HepG2 (cell line): ENCODE measurements around the gene IYD. TPM values are rescaled to one million over a fixed set of nuclear protein-coding genes. Genes with fewer than 3 reads are reported as not detected.

Experiments
- ATAC-seq: fragments of 200-7000 bp; cut with Tn5 transposase; 3 replicates; pipeline ENCODE4 v1.9.1; 2020; ENCODE audit warnings: mild to moderate bottlenecking, moderate library complexity
- BruUV-seq: library from RNA; stranded (reverse); fragments of 400-500 nt; replicated peaks from 2 replicates; lab custom pipeline; 2021; lab: Mats Ljungman, UMichigan
- CTCF ChIA-PET: fragments of 300-600 bp; formaldehyde crosslinking; extraction: SDS; loops from one replicate; lab custom pipeline; 2021; ENCODE audit warnings: low total read pairs, inconsistent platforms, low intra/inter-chr PET ratio; lab: Yijun Ruan, JAX
- POLR2A ChIA-PET: fragments of 350-600 bp; sonication (Branson Sonifier 250); formaldehyde crosslinking; loops from one replicate; lab custom pipeline; 2020; ENCODE audit warnings: antibody characterized with exemption, inconsistent platforms; lab: Yijun Ruan, JAX
- DNase-seq: peaks from one replicate; pipeline ENCODE4 v3.0.0-alpha.2; 2015; ENCODE audit warnings: low spot score
- FAIRE-seq: peaks from 3 replicates; lab custom pipeline; 2011; peaks lifted over from hg19 to GRCh38; lab: Jason Lieb, UNC
- H2AFZ ChIP-seq: one replicate; pipeline ENCODE4 v1.6.1; 2011; ENCODE audit warnings: low read length, inconsistent platforms
- H3K27ac ChIP-seq: fragments of 300-600 bp; 3 replicates; pipeline ENCODE4 v1.8.0; 2011; ENCODE audit warnings: mixed run types, mild to moderate bottlenecking, mixed read lengths, low read length, inconsistent platforms; ENCODE audit not compliant: insufficient read depth; ENCODE audit errors: extremely low read length
- H3K27me3 ChIP-seq, 2 experiments: fragments of 200-600 bp in 1 of 2; 2 replicates in 1 of 2; 3 replicates in 1 of 2; pipeline versions ENCODE4 v1.6.0 to v1.8.0; 2011; ENCODE audit warnings: low read length in 2 of 2, mild to moderate bottlenecking in 2 of 2, moderate library complexity in 2 of 2, inconsistent platforms in 1 of 2; ENCODE audit not compliant: insufficient read depth in 2 of 2, control insufficient read depth in 1 of 2
- H3K36me3 ChIP-seq, 2 experiments: fragments of 200-600 bp in 1 of 2; replicated peaks in 1 of 2; 2 replicates in 1 of 2; 3 replicates in 1 of 2; pipeline versions ENCODE4 v1.5.1 to v1.8.0; 2011; ENCODE audit warnings: low read length in 2 of 2, inconsistent platforms in 1 of 2; ENCODE audit not compliant: insufficient read depth in 2 of 2, control insufficient read depth in 1 of 2
- H3K4me1 ChIP-seq: 2 replicates; pipeline ENCODE4 v1.5.1; 2012; ENCODE audit warnings: low read length, inconsistent platforms; ENCODE audit not compliant: insufficient read depth
- H3K4me2 ChIP-seq: 2 replicates; pipeline ENCODE4 v1.6.0; 2011; ENCODE audit warnings: low read depth, low read length, inconsistent platforms
- H3K4me3 ChIP-seq, 3 experiments: fragments of 200-600 bp in 1 of 3; sonication (generic), shearing (Covaris generic) in 1 of 3; replicated peaks in 1 of 3; 2 replicates each; pipeline ENCODE4 v1.5.1; 2011 to 2016; ENCODE audit warnings: low read length in 3 of 3, inconsistent platforms in 2 of 3, low read depth in 2 of 3, mild to moderate bottlenecking in 2 of 3, control low read depth in 1 of 3, mixed read lengths in 1 of 3; ENCODE audit not compliant: insufficient read depth in 1 of 3
- H3K79me2 ChIP-seq: one replicate; pipeline ENCODE4 v1.6.1; 2011; ENCODE audit warnings: low read length, inconsistent platforms; ENCODE audit not compliant: insufficient read depth
- H3K9ac ChIP-seq: 2 replicates; pipeline ENCODE4 v1.6.0; 2011; ENCODE audit warnings: mild to moderate bottlenecking, low read depth, low read length, inconsistent platforms; ENCODE audit not compliant: insufficient read depth
- H3K9me3 ChIP-seq: 2 replicates; pipeline ENCODE4 v1.5.1; 2012; ENCODE audit warnings: mild to moderate bottlenecking, low read length
- H4K20me1 ChIP-seq: 2 replicates; pipeline ENCODE4 v1.6.0; 2011; ENCODE audit warnings: inconsistent platforms, mild to moderate bottlenecking, low read length, moderate library complexity; ENCODE audit not compliant: insufficient read depth
- FOXM1 ChIP-seq: sonication (generic); formaldehyde crosslinking; IDR thresholded peaks from 2 replicates; pipeline ENCODE4 v1.5.0; 2020; ENCODE audit warnings: missing genetic modification reagents
- GFI1 ChIP-seq: sonication (generic); formaldehyde crosslinking; IDR thresholded peaks from 2 replicates; pipeline ENCODE4 v1.5.0; 2020; ENCODE audit warnings: missing genetic modification reagents, mild to moderate bottlenecking, borderline replicate concordance
- TOPORS ChIP-seq: sonication (generic); formaldehyde crosslinking; IDR thresholded peaks from 2 replicates; pipeline ENCODE4 v1.8.0; 2023; ENCODE audit warnings: mild to moderate bottlenecking, missing genetic modification reagents
- ZNF552 ChIP-seq: sonication (generic); formaldehyde crosslinking; IDR thresholded peaks from 2 replicates; pipeline ENCODE4 v1.9.0; 2022; ENCODE audit warnings: missing genetic modification reagents, mild to moderate bottlenecking, borderline replicate concordance
- ZNF615 ChIP-seq: sonication (generic); formaldehyde crosslinking; IDR thresholded peaks from 2 replicates; pipeline ENCODE4 v1.5.0; 2020; ENCODE audit warnings: mild to moderate bottlenecking, missing genetic modification reagents, borderline replicate concordance
- ZNF747 ChIP-seq: sonication (generic); formaldehyde crosslinking; IDR thresholded peaks from 2 replicates; pipeline ENCODE4 v1.8.1; 2023; ENCODE audit warnings: missing genetic modification reagents, mild to moderate bottlenecking, borderline replicate concordance
- ZNF878 ChIP-seq: sonication (generic); formaldehyde crosslinking; IDR thresholded peaks from 2 replicates; pipeline ENCODE4 v1.8.1; 2023; ENCODE audit warnings: mild to moderate bottlenecking, missing genetic modification reagents, moderate library complexity
- ZXDC ChIP-seq: sonication (generic); formaldehyde crosslinking; IDR thresholded peaks from 2 replicates; pipeline ENCODE4 v1.5.0; 2020; ENCODE audit warnings: mild to moderate bottlenecking, missing genetic modification reagents
- WGBS: methylation state at CpG from one replicate; pipeline ENCODE4 v1.1.6; 2017; ENCODE audit warnings: low lambda C conversion rate; 5-methylcytosine and 5-hydroxymethylcytosine counted together
- in situ Hi-C: cut with HindIII; loops from 2 replicates; pipeline ENCODE4 v1.10.0; 2017; ENCODE audit warnings: low pct_unique_long_range_greater_than_20kb; ENCODE audit not compliant: extremely low pct_ligation_motif_present
- intact Hi-C: fragments of 100-400 bp; cut with micrococcal nuclease; formaldehyde crosslinking; loops from one replicate; pipeline ENCODE4 v1.10.0; 2022; ENCODE audit not compliant: unreplicated experiment
- polyA plus RNA-seq, 8 experiments: library from polyadenylated mRNA; depleted of rRNA in 3 of 8; stranded (reverse) in 7 of 8; unstranded in 1 of 8; fragments of >200 nt; fragmentation: Illumina TruSeq in 4 of 8; extraction: Trizol in 4 of 8; gene quantifications; 2 replicates each; pipeline versions ENCODE4 v1.2.1 to v1.2.3, GENCODE V29; 2011 to 2016; ENCODE audit warnings: low read depth in 4 of 8, missing spikeins in 1 of 8, mixed read lengths in 1 of 8; ENCODE audit not compliant: insufficient read depth in 1 of 8
- total RNA-seq, 5 experiments: library from RNA; depleted of rRNA; stranded (reverse); fragments of >200 nt; fragmentation: Illumina TruSeq; extraction: Trizol; gene quantifications; 2 replicates each; pipeline ENCODE4 v1.2.3, GENCODE V29; 2016; ENCODE audit warnings: low read depth in 1 of 5
- TF ChIP-seq, protein P1 (sequence below): sonication (generic); formaldehyde crosslinking; IDR thresholded peaks from 2 replicates; pipeline ENCODE4 v1.4.0; 2020; ENCODE audit warnings: mild to moderate bottlenecking, missing genetic modification reagents
- TF ChIP-seq, protein P2 (sequence below): sonication (generic); formaldehyde crosslinking; IDR thresholded peaks from 2 replicates; pipeline ENCODE4 v1.5.1; 2020; ENCODE audit warnings: mild to moderate bottlenecking, missing genetic modification reagents, borderline replicate concordance

IYD gene
- total and polyA plus RNA-seq, 2 of the 13 experiments (the other 11 are each of a cell fraction or from before 2014, with no cell fraction given), result 0.01 to 0.46 TPM

DNA sequence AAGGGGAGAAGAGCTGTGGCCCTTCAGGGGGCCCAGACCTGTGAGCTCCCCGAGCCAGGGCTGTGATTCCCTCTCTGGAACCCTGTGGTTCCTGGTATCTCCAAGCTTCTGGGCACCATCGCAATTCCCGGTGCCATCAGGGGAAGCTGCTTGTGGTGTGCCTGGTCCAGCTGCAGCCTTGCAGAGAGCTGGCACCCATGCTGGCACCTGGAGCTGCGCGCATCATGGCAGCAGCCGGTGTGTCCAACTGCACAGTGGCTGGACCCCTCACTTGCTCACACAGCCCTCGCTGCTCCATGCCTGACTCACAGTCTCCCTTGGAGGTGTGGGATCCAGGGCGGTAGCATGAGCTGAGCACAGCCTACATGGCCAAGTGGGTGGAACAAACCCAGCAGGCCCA is 56.7 kb downstream of the IYD start:
- ATAC-seq (no peak), FAIRE-seq (no peak), DNase-seq (no peak)
- Histone ChIP-seq H3K4me2 (no peak overlapping the region), H3K79me2 (no peaks in the 10 kb centered on the region), H4K20me1 (no peaks in the 10 kb centered on the region; the same call in 1 of the 2 replicates), H3K4me3 (no peak overlapping the region), H3K9me3 (no peaks in the 10 kb centered on the region), H2AFZ (no peak overlapping the region), H3K27ac (no peak overlapping the region), H3K27me3 (0 out of 5 replicates have a peak, but pooled peaks cover 0 to 6% of the 10 kb centered on the region in 2 experiments), H3K9ac (no peak overlapping the region), H3K4me1 (no peaks in the 10 kb centered on the region), H3K36me3 (no peaks in the 10 kb centered on the region)
- ChIA-PET CTCF (no interaction called here), POLR2A (no interaction called here)
- BruUV-seq, result no TSS peak
- intact Hi-C loops, result no loop called here
- in situ Hi-C loops, result no loop called here
- TF ChIP-seq, protein P1, sequence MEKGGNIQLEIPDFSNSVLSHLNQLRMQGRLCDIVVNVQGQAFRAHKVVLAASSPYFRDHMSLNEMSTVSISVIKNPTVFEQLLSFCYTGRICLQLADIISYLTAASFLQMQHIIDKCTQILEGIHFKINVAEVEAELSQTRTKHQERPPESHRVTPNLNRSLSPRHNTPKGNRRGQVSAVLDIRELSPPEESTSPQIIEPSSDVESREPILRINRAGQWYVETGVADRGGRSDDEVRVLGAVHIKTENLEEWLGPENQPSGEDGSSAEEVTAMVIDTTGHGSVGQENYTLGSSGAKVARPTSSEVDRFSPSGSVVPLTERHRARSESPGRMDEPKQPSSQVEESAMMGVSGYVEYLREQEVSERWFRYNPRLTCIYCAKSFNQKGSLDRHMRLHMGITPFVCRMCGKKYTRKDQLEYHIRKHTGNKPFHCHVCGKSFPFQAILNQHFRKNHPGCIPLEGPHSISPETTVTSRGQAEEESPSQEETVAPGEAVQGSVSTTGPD (CRISPR knock-in tag), result no peak
- TF ChIP-seq TOPORS (CRISPR knock-in tag), result no peak
- no peak for TF ChIP-seq ZNF878 (CRISPR knock-in tag)
- 29% methylated on average over 3 of the region's 8 CpGs for WGBS

- H2AFZ ChIP-seq, result no peak overlapping the region
- H3K4me1 ChIP-seq, result no peaks in the 10 kb centered on the region
- no peaks in the 10 kb centered on the region for H3K79me2 ChIP-seq
- CTCF ChIA-PET, result no interaction called here
- 25% methylated on average over 8 of the region's 8 CpGs for WGBS
- no peaks in the 10 kb centered on the region; the same call in 1 of the 2 replicates for H4K20me1 ChIP-seq
- FAIRE-seq (no peak), DNase-seq (no peak), ATAC-seq (no peak)
- no TSS peak for BruUV-seq
- no peaks in the 10 kb centered on the region for H3K9me3 ChIP-seq
- intact Hi-C loops (no loop called here), in situ Hi-C loops (no loop called here)
- no peak overlapping the region for H3K9ac ChIP-seq
- no peaks in the 10 kb centered on the region for H3K36me3 ChIP-seq
- H3K27ac ChIP-seq, result no peak overlapping the region
- H3K4me2 ChIP-seq, result no peak overlapping the region
- no peak overlapping the region for H3K4me3 ChIP-seq
- H3K27me3 ChIP-seq, result 0 out of 5 replicates have a peak, but pooled peaks cover 0 to 6% of the 10 kb centered on the region in 2 experiments
- POLR2A ChIA-PET, result no interaction called here
- TF ChIP-seq ZNF747 (no peak), FOXM1 (CRISPR knock-in tag) (no peak), ZXDC (CRISPR knock-in tag) (no peak), ZNF552 (CRISPR knock-in tag) (no peak), GFI1 (CRISPR knock-in tag) (no peak), ZNF615 (CRISPR knock-in tag) (no peak)
- TF ChIP-seq, protein P2, sequence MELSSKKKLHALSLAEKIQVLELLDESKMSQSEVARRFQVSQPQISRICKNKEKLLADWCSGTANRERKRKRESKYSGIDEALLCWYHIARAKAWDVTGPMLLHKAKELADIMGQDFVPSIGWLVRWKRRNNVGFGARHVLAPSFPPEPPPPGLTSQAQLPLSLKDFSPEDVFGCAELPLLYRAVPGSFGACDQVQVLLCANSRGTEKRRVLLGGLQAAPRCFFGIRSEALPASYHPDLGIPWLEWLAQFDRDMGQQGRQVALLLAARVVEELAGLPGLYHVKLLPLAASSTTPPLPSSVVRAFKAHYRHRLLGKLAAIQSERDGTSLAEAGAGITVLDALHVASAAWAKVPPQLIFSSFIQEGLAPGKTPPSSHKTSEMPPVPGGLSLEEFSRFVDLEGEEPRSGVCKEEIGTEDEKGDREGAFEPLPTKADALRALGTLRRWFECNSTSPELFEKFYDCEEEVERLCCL, result no peak
Observed at GRCh38 chr6:150426198-150426597, 57.4 kb downstream of the IYD start.
